ENCODE measurements around the gene VPS33B.

GRCh38 chr15:91061230-91061629 lies 38.8 kb upstream of the VPS33B start:
- TF ChIP-seq CTCF (IDR thresholded peaks at IDR 0.05) (no peak), POLR2A (IDR thresholded peaks at IDR 0.05) (no peak)

All from testis (tissue), 2 donors.